HEK293 (cell line): ENCODE results near the gene GLT8D2.

ENCODE experiments used
- CTCF ChIP-seq: fragments of 450-650 bp; formaldehyde crosslinking; IDR thresholded peaks from 2 replicates; pipeline ENCODE4 v1.5.1; 2016; ENCODE audit warnings: missing biosample characterization, missing genetic modification characterization
- GLIS1 ChIP-seq: fragments of 450-650 bp; formaldehyde crosslinking; IDR thresholded peaks from 2 replicates; pipeline ENCODE4 v1.5.1; 2016; ENCODE audit warnings: missing biosample characterization, missing genetic modification characterization
- SP2 ChIP-seq: fragments of 450-650 bp; formaldehyde crosslinking; IDR thresholded peaks from 2 replicates; pipeline ENCODE4 v1.5.1; 2016; ENCODE audit warnings: missing biosample characterization, missing genetic modification characterization
- SP3 ChIP-seq: fragments of 450-650 bp; formaldehyde crosslinking; IDR thresholded peaks from 2 replicates; pipeline ENCODE4 v1.5.1; 2016; ENCODE audit warnings: missing biosample characterization, missing genetic modification characterization
- ZBTB17 ChIP-seq: fragments of 450-650 bp; formaldehyde crosslinking; IDR thresholded peaks from 2 replicates; pipeline ENCODE4 v1.5.1; 2016; ENCODE audit warnings: missing biosample characterization, missing genetic modification characterization
- ZFP3 ChIP-seq: fragments of 450-650 bp; formaldehyde crosslinking; IDR thresholded peaks from 2 replicates; pipeline ENCODE4 v1.5.1; 2016; ENCODE audit warnings: low read depth, missing biosample characterization, missing genetic modification characterization
- ZNF121 ChIP-seq: fragments of 450-650 bp; formaldehyde crosslinking; IDR thresholded peaks from 2 replicates; pipeline ENCODE4 v1.5.1; 2016; ENCODE audit warnings: missing biosample characterization, missing genetic modification characterization
- ZNF184 ChIP-seq: fragments of 450-650 bp; IDR thresholded peaks from 2 replicates; pipeline ENCODE4 v1.5.1; 2018; ENCODE audit warnings: missing biosample characterization, mild to moderate bottlenecking, missing genetic modification characterization
- ZNF211 ChIP-seq: fragments of 450-650 bp; formaldehyde crosslinking; IDR thresholded peaks from 2 replicates; pipeline ENCODE4 v1.5.1; 2016; ENCODE audit warnings: low read depth, missing biosample characterization, missing genetic modification characterization
- ZNF624 ChIP-seq: fragments of 450-650 bp; formaldehyde crosslinking; IDR thresholded peaks from 2 replicates; pipeline ENCODE4 v1.5.1; 2017; ENCODE audit warnings: missing biosample characterization, missing genetic modification characterization
- ZNF776 ChIP-seq: fragments of 450-650 bp; formaldehyde crosslinking; IDR thresholded peaks from 2 replicates; pipeline ENCODE4 v1.5.0; 2017; ENCODE audit warnings: missing biosample characterization, missing genetic modification characterization, borderline replicate concordance
- TF ChIP-seq, protein P1 (sequence below): fragments of 450-650 bp; formaldehyde crosslinking; IDR thresholded peaks from 2 replicates; pipeline ENCODE4 v1.5.0; 2017; ENCODE audit warnings: missing biosample characterization, missing genetic modification characterization, borderline replicate concordance
- TF ChIP-seq, protein P2 (sequence below): fragments of 450-650 bp; formaldehyde crosslinking; IDR thresholded peaks from 2 replicates; pipeline ENCODE4; 2016; ENCODE audit warnings: missing biosample characterization, missing genetic modification characterization

DNA sequence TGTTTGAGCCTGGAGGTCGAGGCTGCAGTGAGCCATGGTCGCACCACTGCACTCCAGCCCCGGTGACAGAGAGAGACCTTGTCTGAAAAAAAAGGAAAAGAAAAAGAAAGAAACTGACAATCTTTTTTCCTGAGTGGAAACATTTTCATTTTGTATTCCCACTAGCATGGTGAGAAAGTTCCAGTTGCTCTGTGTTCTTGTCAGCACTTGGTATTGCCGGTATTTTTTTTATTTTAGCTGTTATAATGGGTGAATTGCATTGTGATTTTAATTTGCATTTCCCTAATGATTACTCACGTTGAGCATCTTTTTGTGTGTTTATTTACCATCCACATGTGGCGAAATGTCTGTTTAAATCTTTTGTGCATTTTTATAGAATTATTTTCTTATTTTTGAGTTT is 25.6 kb downstream of the GLT8D2 start:
- TF ChIP-seq SP2 (tag by site-specific recombination) (no peak), CTCF (no peak), ZNF776 (tag by site-specific recombination) (no peak), ZNF211 (no peak), GLIS1 (tag by site-specific recombination) (no peak), ZFP3 (tag by site-specific recombination) (no peak), ZNF624 (tag by site-specific recombination) (no peak), ZNF121 (tag by site-specific recombination) (no peak), ZBTB17 (tag by site-specific recombination) (no peak), SP3 (no peak), ZNF184 (tag by site-specific recombination) (no peak)
- TF ChIP-seq, protein P1, sequence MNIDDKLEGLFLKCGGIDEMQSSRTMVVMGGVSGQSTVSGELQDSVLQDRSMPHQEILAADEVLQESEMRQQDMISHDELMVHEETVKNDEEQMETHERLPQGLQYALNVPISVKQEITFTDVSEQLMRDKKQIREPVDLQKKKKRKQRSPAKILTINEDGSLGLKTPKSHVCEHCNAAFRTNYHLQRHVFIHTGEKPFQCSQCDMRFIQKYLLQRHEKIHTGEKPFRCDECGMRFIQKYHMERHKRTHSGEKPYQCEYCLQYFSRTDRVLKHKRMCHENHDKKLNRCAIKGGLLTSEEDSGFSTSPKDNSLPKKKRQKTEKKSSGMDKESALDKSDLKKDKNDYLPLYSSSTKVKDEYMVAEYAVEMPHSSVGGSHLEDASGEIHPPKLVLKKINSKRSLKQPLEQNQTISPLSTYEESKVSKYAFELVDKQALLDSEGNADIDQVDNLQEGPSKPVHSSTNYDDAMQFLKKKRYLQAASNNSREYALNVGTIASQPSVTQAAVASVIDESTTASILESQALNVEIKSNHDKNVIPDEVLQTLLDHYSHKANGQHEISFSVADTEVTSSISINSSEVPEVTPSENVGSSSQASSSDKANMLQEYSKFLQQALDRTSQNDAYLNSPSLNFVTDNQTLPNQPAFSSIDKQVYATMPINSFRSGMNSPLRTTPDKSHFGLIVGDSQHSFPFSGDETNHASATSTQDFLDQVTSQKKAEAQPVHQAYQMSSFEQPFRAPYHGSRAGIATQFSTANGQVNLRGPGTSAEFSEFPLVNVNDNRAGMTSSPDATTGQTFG (tag by site-specific recombination) = no peak
- TF ChIP-seq, protein P2, sequence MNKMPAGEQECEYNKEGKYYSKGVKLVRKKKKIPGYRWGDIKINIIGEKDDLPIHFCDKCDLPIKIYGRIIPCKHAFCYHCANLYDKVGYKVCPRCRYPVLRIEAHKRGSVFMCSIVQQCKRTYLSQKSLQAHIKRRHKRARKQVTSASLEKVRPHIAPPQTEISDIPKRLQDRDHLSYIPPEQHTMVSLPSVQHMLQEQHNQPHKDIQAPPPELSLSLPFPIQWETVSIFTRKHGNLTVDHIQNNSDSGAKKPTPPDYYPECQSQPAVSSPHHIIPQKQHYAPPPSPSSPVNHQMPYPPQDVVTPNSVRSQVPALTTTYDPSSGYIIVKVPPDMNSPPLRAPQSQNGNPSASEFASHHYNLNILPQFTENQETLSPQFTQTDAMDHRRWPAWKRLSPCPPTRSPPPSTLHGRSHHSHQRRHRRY (tag by site-specific recombination) = no peak
